Measurements from ENCODE around the gene TTC14.

- TF ChIP-seq EP300 (IDR thresholded peaks at IDR 0.05) (no peak), CTCF (IDR thresholded peaks at IDR 0.05) (no peak), POLR2AphosphoS5 (IDR thresholded peaks at IDR 0.05) (no peak)
Measured at GRCh38 chr3:180590396-180590795, 11.6 kb upstream of the TTC14 start.
